ENCODE measurements around the gene ITPR2. TPM values are rescaled to one million over a fixed set of nuclear protein-coding genes. Genes with fewer than 3 reads are reported as not detected.

The ITPR2 gene
- total RNA-seq, 1 experiment from 2014 or later, result 4.0 TPM

DNA sequence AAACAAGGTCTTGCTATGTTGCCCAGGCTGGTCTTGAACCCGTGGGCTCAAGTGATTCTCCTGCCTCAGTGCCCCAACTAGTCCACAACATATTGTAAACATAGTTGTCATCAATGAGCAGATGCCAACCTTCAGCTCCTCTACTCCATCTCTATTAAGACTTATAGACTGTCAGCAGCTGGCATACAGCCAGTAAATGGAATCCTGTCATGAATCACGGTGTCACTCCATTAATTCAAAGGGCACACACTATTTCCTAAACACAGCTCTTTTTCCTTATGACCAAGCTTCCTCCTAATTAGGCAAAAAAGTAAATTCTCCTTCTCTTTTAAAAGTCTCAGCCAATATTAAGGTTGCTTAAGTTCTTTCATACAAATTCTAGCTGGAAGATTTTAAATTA, 111.2 kb downstream of the ITPR2 start:
- H3K4me3 ChIP-seq (ENCODE audit: low read length), result no peak overlapping the region
- intact Hi-C loops (cut with micrococcal nuclease), result loop anchor here (2.0 to 5.0 kb wide), 2 partner anchors 69 to 111 kb away; partner anchors contain the start of gene ITPR2
- TF ChIP-seq EZH2phosphoT487 (IDR thresholded peaks at IDR 0.05; ENCODE audit: borderline replicate concordance, low read length), result no peak
- TF ChIP-seq, protein P1, sequence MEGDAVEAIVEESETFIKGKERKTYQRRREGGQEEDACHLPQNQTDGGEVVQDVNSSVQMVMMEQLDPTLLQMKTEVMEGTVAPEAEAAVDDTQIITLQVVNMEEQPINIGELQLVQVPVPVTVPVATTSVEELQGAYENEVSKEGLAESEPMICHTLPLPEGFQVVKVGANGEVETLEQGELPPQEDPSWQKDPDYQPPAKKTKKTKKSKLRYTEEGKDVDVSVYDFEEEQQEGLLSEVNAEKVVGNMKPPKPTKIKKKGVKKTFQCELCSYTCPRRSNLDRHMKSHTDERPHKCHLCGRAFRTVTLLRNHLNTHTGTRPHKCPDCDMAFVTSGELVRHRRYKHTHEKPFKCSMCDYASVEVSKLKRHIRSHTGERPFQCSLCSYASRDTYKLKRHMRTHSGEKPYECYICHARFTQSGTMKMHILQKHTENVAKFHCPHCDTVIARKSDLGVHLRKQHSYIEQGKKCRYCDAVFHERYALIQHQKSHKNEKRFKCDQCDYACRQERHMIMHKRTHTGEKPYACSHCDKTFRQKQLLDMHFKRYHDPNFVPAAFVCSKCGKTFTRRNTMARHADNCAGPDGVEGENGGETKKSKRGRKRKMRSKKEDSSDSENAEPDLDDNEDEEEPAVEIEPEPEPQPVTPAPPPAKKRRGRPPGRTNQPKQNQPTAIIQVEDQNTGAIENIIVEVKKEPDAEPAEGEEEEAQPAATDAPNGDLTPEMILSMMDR (conservative IDR thresholded peaks at IDR 0.05; ENCODE audit: low read depth, low read length), result no peak
- no peak for TF ChIP-seq EZH2 (IDR thresholded peaks at IDR 0.05; ENCODE audit: low read length, unreplicated experiment)
- H3K36me3 ChIP-seq (ENCODE audit: low read depth, low read length), result no peaks in the 10 kb centered on the region
- no TSS peak for BruUV-seq (replicated peaks)
- DNase-seq (peak; percentile 74), ATAC-seq (no peak)
- CTCF ChIA-PET, result no interaction called here
- no peaks in the 10 kb centered on the region for H3K9me2 ChIP-seq (replicated peaks; ENCODE audit: low read length)
- no peaks in the 10 kb centered on the region for H3K27me3 ChIP-seq (ENCODE audit: low read length)
- H3K4me1 ChIP-seq (ENCODE audit: insufficient read depth, low read length), result peaks cover 16% of the 10 kb centered on the region
- no peak overlapping the region for H2AFZ ChIP-seq (ENCODE audit: low read length)
- no peaks in the 10 kb centered on the region for H3K79me2 ChIP-seq (ENCODE audit: low read length)
- no peak overlapping the region for H3K27ac ChIP-seq (ENCODE audit: low read length)
- H3K4me2 ChIP-seq (ENCODE audit: low read length), result no peak overlapping the region
- H3K9me3 ChIP-seq (ENCODE audit: low read length), result no peaks in the 10 kb centered on the region
- no peak overlapping the region for H3K9ac ChIP-seq (ENCODE audit: low read length)
- no peaks in the 10 kb centered on the region for H4K20me1 ChIP-seq (ENCODE audit: low read length)
- H3F3A ChIP-seq (ENCODE audit: low read length, unreplicated experiment), result no peaks in the 10 kb centered on the region
- POLR2A ChIA-PET (ENCODE audit: unreplicated experiment), result no interaction called here

DNA sequence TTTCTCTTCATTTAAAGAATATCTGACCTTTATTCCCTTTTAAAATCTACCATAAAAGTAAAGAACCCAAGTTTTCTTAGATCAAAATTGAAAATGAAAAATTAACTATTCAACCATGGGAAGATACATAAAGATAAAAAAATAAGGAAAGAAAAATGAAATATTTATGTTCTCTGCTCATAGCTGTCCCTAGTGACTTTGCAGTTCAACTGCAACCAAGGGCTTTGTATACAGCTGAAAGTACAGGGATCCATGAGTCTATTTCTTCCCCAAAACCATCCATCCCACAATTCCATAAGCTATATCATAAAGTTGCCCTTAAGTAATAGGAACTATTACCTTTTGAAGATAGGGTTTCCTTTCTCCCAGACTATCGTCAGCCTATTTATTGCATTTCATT, 113.1 kb downstream of the ITPR2 start:
- H3K9ac ChIP-seq (ENCODE audit: low read length), result no peak overlapping the region
- H3K4me1 ChIP-seq (ENCODE audit: insufficient read depth, low read length), result peaks cover 16% of the 10 kb centered on the region
- ATAC-seq, result peak; percentile 48
- TF ChIP-seq, protein P1 (conservative IDR thresholded peaks at IDR 0.05; ENCODE audit: low read depth, low read length), result peak; percentile 50
- no peak for TF ChIP-seq EZH2 (IDR thresholded peaks at IDR 0.05; ENCODE audit: low read length, unreplicated experiment)
- BruUV-seq (replicated peaks), result no TSS peak
- H2AFZ ChIP-seq (ENCODE audit: low read length), result no peak overlapping the region
- no peaks in the 10 kb centered on the region for H3K9me2 ChIP-seq (replicated peaks; ENCODE audit: low read length)
- H3K4me3 ChIP-seq (ENCODE audit: low read length), result no peak overlapping the region
- H3K27ac ChIP-seq (ENCODE audit: low read length), result no peak overlapping the region
- CTCF ChIA-PET, result no interaction called here
- no peaks in the 10 kb centered on the region for H3K27me3 ChIP-seq (ENCODE audit: low read length)
- peak; percentile 43 for DNase-seq
- H4K20me1 ChIP-seq (ENCODE audit: low read length), result no peaks in the 10 kb centered on the region
- intact Hi-C loops (cut with micrococcal nuclease), result loop anchor here (2.0 to 5.0 kb wide), 2 partner anchors 71 to 112 kb away; partner anchors contain the start of gene ITPR2
- POLR2A ChIA-PET (ENCODE audit: unreplicated experiment), result no interaction called here
- H3K36me3 ChIP-seq (ENCODE audit: low read depth, low read length), result no peaks in the 10 kb centered on the region
- H3K79me2 ChIP-seq (ENCODE audit: low read length), result no peaks in the 10 kb centered on the region
- no peaks in the 10 kb centered on the region for H3K9me3 ChIP-seq (ENCODE audit: low read length)
- no peak overlapping the region for H3K4me2 ChIP-seq (ENCODE audit: low read length)
- H3F3A ChIP-seq (ENCODE audit: low read length, unreplicated experiment), result no peaks in the 10 kb centered on the region

DNA sequence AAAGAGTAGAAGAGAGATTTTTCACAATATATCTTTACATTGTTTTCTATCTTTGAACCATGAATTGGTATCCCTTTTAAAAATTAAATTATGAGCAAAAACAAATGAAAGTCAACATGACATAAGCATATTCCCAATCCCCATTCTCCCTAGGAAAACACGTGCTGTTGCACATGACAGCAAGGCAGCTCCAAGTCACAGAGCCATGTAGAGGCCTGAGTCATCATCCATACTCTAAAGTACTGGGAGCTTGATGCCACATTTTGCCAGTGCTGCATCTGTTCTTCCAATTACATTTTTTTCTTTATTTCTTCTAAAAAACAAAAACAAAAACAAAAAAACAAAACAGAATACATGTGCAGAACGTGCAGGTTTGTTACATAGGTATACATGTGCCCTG, 115.2 kb downstream of the ITPR2 start:
- no peaks in the 10 kb centered on the region for H3K27me3 ChIP-seq (ENCODE audit: low read length)
- H2AFZ ChIP-seq (ENCODE audit: low read length), result no peak overlapping the region
- BruUV-seq (replicated peaks), result no TSS peak
- ATAC-seq (no peak), DNase-seq (no peak)
- no peaks in the 10 kb centered on the region for H3K9me3 ChIP-seq (ENCODE audit: low read length)
- H4K20me1 ChIP-seq (ENCODE audit: low read length), result no peaks in the 10 kb centered on the region
- H3K4me1 ChIP-seq (ENCODE audit: insufficient read depth, low read length), result no peaks in the 10 kb centered on the region
- no peaks in the 10 kb centered on the region for H3K79me2 ChIP-seq (ENCODE audit: low read length)
- TF ChIP-seq EZH2phosphoT487 (IDR thresholded peaks at IDR 0.05; ENCODE audit: borderline replicate concordance, low read length), result no peak
- TF ChIP-seq EZH2 (IDR thresholded peaks at IDR 0.05; ENCODE audit: low read length, unreplicated experiment), result no peak
- TF ChIP-seq, protein P1 (conservative IDR thresholded peaks at IDR 0.05; ENCODE audit: low read depth, low read length), result no peak
- H3K9me2 ChIP-seq (replicated peaks; ENCODE audit: low read length), result no peaks in the 10 kb centered on the region
- H3K4me2 ChIP-seq (ENCODE audit: low read length), result no peak overlapping the region
- ChIA-PET POLR2A (ENCODE audit: unreplicated experiment) (no interaction called here), CTCF (no interaction called here)
- intact Hi-C loops (cut with micrococcal nuclease), result no loop called here
- no peaks in the 10 kb centered on the region for H3K36me3 ChIP-seq (ENCODE audit: low read depth, low read length)
- no peaks in the 10 kb centered on the region for H3F3A ChIP-seq (ENCODE audit: low read length, unreplicated experiment)
- H3K27ac ChIP-seq (ENCODE audit: low read length), result no peak overlapping the region
- no peak overlapping the region for H3K9ac ChIP-seq (ENCODE audit: low read length)
- no peak overlapping the region for H3K4me3 ChIP-seq (ENCODE audit: low read length)

Data from PC-3 (cell line).